Measurements from ENCODE around the gene UBE2R2.
"Not testable (repeated sequence)": the region's sequence is repeated elsewhere in the genome, so short reads cannot be mapped to it uniquely, and the experiment has no call there.

UBE2R2 gene

GRCh38 chr9:33799928-33800704 is 16.8 kb upstream of the UBE2R2 start:
- no peak for DNase-seq (ENCODE audit: low read depth)

GRCh38 chr9:33800886-33801285 is 16.1 kb upstream of the UBE2R2 start:
- no peak for DNase-seq (ENCODE audit: low read depth)

- DNase-seq (ENCODE audit: low read depth): not testable (repeated sequence)
Observed at GRCh38 chr9:33801943-33802500, 14.9 kb upstream of the UBE2R2 start.

GRCh38 chr9:33804196-33804595 is 12.8 kb upstream of the UBE2R2 start:
- DNase-seq (ENCODE audit: low read depth): not testable (repeated sequence)

- DNase-seq (ENCODE audit: low read depth): peak; percentile 29
Observed at GRCh38 chr9:33807156-33807555, 9.8 kb upstream of the UBE2R2 start.

GRCh38 chr9:33808979-33809322 is 8.0 kb upstream of the UBE2R2 start:
- DNase-seq (ENCODE audit: low read depth): not testable (repeated sequence)

- peak; percentile 28 for DNase-seq (ENCODE audit: low read depth)
Observed at GRCh38 chr9:33809506-33809905, 7.5 kb upstream of the UBE2R2 start.

- DNase-seq (ENCODE audit: low read depth): peak; percentile 78
Observed at GRCh38 chr9:33813712-33814641, 3.0 kb upstream of the UBE2R2 start.

- DNase-seq (ENCODE audit: low read depth): no peak
Observed at GRCh38 chr9:33815781-33816180, 1.2 kb upstream of the UBE2R2 start.

GRCh38 chr9:33817327-33818166 is 587 bp downstream of the UBE2R2 start:
- peak; percentile 76 for DNase-seq (ENCODE audit: low read depth)

GRCh38 chr9:33818167-33818846 is 1.3 kb downstream of the UBE2R2 start:
- DNase-seq (ENCODE audit: low read depth): no peak

- DNase-seq (ENCODE audit: low read depth): peak; percentile 59
Observed at GRCh38 chr9:33818847-33819500, 2.0 kb downstream of the UBE2R2 start.

GRCh38 chr9:33820231-33820745 is 3.3 kb downstream of the UBE2R2 start:
- no peak for DNase-seq (ENCODE audit: low read depth)

GRCh38 chr9:33823801-33824200 is 6.8 kb downstream of the UBE2R2 start:
- DNase-seq (ENCODE audit: low read depth): no peak

GRCh38 chr9:33827285-33827684 is 10.3 kb downstream of the UBE2R2 start:
- DNase-seq (ENCODE audit: low read depth): not testable (repeated sequence)

GRCh38 chr9:33829641-33830230 is 12.8 kb downstream of the UBE2R2 start:
- not testable (repeated sequence) for DNase-seq (ENCODE audit: low read depth)

GRCh38 chr9:33835625-33836260 is 18.8 kb downstream of the UBE2R2 start:
- DNase-seq (ENCODE audit: low read depth): no peak

- peak; percentile 91 for DNase-seq (ENCODE audit: low read depth)
Observed at GRCh38 chr9:33836261-33836660, 19.3 kb downstream of the UBE2R2 start.

GRCh38 chr9:33837138-33837537 is 20.2 kb downstream of the UBE2R2 start:
- DNase-seq (ENCODE audit: low read depth): no peak

GRCh38 chr9:33840381-33840780 is 23.4 kb downstream of the UBE2R2 start:
- no peak for DNase-seq (ENCODE audit: low read depth)
